ENCODE measurements around the gene ANKRD12. TPM values are rescaled to one million over a fixed set of nuclear protein-coding genes. Genes with fewer than 3 reads are reported as not detected.

ANKRD12 gene
- total RNA-seq, 1 experiment from 2014 or later, result 24.5 TPM

DNA sequence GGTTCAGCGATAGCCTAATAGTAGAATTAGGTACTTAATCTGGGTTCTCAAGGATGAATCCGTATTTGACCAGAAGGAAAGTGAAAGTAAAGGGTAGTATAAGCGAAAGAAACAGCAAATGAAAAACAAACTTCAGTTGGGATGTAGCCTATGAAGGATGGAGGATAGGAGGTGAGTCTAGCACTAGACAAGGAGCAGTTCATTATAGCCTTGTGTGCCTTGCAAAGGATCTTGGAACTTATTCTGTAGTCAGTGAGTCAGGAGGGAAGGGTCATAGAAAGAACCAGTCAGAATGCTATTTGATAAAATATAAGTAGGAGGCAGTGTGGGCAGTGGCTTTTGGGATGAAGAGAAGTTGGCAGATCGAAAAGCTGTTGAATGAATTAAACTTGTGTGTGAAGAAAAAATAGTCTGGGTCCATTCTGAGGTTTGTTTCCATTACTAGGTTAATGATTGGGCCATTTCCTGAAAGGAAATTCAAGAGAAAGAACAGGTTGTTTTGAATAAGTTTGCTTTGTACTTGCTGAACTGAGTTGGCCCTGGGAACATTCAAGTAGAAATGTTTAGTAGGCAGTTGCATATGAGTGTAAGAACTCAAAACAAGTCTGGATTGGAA is 48.5 kb downstream of the ANKRD12 start:
- no peak for DNase-seq (ENCODE audit: low read depth)

DNA sequence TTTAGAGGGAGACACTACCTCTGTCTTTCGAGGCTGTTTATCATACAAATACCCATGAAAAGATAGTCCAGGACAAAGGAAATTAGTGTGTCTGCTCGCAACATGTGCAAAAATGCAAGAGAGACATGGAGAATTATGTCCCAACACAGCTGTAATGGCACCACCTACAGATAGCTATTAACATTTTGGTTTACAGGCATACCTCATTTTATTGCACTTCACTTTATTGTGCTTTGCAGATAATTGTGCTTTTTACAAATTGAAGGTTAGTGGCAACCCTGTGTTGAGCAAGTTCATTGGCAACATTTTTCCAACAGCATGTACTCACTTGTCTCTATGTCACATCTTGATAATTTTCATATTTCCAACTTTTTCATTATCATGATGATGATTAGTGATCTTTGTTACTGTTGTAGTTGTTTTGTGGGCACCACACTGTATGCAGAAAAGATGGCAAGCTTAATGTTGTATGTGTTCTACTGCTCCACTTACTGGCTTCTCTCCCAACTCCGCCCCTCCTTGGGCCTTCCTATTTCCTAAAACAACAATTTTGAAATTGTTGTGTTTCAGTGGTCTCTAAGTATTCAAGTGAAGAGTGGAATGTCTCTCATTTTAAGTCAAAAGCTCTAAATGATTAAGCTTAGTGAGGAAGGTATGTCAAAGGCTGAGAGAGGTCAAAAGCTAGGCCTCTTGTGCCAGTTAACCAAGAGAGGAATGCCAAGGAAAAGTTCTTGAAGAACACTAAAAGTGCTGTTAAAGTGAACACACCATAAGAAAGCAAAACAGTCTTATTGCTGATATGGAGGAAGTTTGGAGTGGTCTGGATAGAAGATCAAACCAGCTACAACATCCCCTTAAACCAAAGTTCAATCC is 52.0 kb downstream of the ANKRD12 start:
- no peak for DNase-seq (ENCODE audit: low read depth)

DNA sequence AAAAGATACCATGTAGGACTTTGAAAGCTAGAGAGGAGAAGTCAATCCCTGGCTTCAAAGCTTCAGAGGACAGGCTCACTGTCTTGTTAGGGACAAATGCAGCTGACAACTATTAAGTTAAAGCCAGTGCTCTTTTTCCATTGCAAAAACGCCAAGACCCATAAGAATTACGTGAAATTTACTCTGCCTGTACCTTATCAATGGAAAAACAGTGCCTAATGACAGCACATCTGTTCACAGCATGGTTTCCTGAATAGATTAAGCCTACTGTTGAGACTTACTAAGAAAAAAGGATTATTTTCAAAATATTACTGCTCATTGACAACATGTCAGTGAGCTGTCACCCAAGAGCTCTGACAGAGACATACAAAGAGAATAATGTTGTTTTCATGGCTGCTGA is 52.9 kb downstream of the ANKRD12 start:
- no peak for DNase-seq (ENCODE audit: low read depth)

DNA sequence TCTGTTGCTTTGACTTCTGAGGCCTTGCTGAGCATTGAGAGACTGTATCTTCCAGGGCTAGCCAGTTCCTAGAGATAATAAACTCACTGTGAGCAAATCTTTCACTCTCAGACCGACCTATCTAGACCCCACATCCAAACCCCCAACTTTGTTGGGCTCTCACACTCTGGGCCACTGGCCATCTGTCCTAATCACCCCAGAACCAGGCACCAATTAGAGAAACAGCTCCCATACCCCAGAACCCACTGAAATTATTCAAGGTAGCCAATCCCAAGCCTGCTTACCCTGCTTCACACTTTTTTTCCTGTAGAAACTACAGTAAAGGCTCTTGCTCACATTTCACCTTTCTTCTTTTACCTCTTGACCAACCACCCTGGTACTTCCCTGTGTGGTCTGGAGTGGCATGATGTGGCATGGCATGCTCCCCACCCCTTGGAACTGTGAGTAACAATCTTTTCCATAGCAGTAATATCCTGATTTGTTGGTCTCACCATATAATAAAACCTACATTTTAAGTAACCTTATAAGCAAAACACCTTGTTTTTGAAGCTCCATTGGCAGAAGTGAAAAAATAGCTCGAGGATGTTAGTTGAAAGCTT is 55.2 kb downstream of the ANKRD12 start:
- DNase-seq (ENCODE audit: low read depth), result no peak

DNA sequence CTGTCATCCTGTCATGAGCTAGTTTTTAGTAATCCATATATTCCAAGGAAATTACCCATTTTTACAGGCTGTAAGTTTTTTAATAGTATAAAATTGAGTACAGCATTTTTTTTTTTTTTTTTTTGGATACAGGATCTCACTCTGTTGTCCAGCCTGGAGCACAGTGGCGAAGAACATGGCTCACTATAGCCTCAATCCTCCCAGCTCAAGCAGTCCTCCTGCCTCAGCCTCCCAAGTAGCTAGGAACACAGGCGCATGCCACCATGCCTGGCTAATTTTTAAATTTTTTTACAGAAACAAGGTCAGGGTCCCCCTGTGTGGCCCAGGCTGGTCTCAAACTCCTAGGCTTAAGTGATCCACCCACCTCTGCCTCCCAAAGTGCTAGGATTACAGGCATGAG is 56.5 kb downstream of the ANKRD12 start:
- no peak for DNase-seq (ENCODE audit: low read depth)

DNA sequence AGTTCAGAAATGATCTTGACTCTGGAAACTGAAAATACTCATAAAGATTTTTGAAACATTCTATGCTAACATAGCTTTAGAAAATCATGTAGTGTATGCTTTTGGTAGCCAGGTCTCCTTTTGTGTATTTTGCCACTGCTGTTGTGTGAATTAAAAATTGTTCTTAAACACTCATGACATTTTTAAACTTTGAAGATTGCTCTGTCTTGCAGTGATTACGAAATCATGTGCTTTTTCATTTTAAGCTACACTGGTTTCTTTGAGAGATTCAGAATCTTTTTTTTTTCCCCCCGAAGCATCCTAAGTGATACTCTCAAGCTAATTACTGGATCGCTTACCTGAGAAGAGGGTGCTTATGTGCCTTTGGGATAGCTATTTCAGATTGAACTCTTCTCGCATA is 60.0 kb downstream of the ANKRD12 start:
- no peak for DNase-seq (ENCODE audit: low read depth)

DNA sequence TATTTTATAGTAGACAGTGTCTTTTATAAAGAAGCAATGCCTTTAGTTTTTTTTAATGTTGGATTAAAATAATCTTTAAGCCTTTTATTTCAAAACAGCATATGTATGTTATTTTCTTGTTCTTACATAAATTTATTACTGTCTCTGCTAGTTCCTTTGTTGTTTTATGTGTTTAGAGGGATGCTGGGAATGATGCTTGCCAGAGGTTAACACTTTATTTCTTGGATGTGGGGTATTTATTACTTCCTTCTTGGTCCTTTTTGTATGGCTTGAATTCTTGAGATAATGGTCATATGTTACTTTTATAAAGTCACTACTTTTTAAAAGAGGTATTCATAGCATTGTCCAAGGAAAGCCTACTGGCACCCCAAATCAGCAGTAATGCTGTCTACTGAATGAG is 63.1 kb downstream of the ANKRD12 start:
- DNase-seq (ENCODE audit: low read depth), result no peak

DNA sequence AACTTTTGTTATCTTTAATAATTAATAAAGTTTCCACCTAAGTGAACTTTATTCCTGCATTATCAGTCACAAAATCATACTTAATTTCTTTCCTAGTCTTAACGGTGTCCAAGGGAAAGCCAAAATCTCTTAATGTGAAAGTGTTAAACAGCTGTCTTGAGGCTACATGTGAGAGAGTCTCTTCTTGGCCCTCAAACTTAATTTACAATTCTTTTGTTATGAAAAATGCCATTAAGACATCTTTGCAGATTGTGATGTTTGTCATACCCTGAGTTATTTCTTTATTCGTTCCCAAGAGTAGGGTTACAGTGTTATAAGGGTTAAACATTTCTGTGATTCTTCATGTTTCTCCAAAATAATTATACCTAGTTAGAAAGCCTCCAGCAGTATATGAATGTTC is 64.6 kb downstream of the ANKRD12 start:
- DNase-seq (ENCODE audit: low read depth), result no peak

DNA sequence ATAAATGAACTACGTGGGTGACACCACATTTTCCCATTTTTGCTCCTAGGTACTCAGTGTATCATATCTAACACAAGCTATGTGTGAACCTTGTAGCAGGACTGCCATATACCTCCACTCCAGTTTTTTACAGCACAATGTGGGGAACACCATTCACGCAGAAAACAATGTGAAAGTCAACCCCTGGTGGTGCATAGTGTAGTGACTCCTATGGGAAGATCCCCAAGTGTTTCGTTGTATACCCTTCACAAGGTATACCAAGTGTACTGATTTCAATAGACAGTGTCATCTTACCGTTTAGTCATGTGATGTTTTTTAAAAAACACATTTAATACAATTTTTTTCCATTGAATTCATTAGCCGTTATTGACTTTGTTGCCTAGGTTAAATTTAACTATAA is 68.1 kb downstream of the ANKRD12 start:
- no peak for DNase-seq (ENCODE audit: low read depth)

DNA sequence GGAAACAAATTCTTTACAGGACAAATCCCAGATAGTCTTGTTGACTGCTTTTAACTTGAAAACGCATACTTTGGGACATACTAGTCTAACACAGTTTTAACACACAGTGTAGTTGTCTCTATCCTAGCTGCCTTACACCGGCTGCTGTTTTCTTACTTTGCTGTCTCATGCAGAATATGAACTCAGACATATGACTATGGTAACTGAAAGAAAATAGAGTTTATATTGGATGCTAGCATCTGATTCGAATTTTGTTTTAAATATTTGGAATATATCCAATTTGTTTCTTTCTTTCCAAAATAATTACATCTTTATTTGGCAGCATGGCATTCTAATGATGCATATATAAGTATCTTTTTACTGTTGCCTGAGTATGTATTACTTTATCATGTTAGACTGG is 69.8 kb downstream of the ANKRD12 start:
- no peak for DNase-seq (ENCODE audit: low read depth)

DNA sequence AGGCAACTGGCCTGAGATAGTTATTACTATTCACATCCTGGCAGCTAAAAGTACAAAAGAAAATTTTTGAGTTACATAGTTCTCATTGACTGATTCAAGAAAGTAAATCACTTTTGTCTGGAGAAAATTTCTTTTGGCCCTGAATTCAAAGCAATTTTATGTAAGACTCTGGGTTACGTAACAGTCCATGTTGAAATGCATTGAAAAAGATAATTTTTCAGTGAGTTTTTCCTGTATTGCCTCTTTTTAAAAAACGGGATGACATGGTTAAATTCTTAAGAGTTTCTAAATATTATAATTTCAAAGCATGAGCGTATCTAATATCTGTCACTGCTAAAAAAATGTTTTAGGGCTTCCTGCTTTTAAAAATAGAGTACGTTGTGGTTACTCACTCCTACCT is 72.7 kb downstream of the ANKRD12 start:
- no peak for DNase-seq (ENCODE audit: low read depth)

DNA sequence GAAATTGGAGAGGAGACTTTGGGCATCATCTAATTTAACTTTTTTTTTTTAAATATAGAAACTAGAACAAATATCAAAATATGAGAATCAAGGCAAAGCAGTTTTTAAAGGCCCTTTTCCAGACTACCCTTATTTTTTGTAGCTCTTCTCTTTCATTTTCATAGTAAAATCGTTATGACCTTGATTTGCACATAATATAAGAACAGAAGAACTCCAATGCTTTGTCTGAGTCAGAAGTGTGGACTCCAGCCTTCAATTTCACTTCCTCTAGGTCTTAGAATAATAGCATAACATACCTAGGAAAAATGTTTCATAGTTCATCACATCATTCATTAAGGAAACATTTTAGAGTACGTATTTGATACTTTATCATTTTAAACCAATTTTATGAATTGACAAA is 74.4 kb downstream of the ANKRD12 start:
- DNase-seq (ENCODE audit: low read depth), result no peak

DNA sequence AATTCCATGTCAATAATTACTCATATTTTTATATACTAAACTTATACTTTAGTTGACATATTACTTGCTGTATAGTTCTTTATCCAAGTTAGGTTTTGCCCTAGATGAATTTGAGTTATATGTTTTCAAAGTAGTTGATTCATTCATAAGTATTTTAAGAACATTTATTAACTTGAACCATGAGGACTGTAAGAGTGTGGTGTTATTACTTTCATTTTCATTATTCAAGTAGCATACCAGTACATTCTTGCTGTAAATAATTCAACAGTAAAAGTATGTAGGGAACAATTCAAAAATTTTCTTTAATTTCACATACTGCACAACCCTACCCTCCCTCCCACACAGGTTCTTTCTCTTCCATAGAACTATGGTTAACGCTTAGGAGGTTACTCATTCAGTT is 75.4 kb downstream of the ANKRD12 start:
- no peak for DNase-seq (ENCODE audit: low read depth)

DNA sequence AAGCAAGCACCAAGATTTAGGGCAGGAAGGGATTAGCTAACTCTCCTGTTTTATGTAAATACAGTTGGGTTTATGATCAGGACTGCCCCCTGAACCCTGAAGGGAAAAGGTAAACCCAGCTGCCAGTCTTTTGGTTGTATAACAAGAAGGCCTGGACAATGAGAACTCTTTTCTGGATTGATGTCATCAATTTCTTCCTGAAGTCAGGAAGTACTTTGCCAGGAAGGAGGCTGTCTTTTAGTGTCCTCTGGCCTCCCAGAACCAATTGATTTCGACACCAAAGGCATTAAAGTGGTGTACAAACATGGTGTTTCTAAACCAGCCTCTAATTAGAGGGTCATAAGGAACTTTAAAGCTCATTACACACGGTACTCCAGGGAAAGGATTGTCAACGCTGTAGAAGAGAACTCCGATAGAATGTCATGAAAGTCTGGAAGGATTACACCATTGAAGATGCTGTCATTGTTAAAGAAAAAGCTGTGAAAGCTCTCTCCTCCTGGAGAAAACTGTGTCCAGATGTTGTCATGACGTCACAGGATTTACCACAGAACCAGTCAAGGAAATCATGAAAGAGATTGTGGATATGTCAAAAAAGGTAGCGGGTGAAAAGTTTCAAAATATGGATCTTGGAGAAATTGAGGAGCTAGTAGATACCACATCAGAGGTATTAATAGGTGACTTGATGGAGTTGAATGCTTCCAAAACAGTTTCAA is 78.8 kb downstream of the ANKRD12 start:
- no peak for DNase-seq (ENCODE audit: low read depth)

DNA sequence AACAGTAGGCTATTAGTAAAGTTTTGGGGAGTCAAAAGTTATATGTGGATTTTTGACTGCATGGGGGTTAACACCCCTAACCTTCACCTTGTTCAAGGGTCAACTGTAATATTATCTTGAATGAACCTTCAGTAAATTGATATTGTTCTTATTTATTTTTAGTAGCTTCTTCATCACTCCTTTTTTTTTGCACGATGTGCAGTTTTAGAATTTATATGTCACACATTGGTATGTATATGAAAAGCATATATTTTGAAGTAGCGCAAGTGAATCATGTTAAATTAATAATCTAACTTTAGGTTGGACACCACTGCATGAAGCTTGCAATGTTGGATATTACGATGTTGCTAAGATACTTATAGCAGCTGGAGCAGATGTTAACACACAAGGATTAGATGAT is 79.9 kb downstream of the ANKRD12 start:
- no peak for DNase-seq (ENCODE audit: low read depth)

DNA sequence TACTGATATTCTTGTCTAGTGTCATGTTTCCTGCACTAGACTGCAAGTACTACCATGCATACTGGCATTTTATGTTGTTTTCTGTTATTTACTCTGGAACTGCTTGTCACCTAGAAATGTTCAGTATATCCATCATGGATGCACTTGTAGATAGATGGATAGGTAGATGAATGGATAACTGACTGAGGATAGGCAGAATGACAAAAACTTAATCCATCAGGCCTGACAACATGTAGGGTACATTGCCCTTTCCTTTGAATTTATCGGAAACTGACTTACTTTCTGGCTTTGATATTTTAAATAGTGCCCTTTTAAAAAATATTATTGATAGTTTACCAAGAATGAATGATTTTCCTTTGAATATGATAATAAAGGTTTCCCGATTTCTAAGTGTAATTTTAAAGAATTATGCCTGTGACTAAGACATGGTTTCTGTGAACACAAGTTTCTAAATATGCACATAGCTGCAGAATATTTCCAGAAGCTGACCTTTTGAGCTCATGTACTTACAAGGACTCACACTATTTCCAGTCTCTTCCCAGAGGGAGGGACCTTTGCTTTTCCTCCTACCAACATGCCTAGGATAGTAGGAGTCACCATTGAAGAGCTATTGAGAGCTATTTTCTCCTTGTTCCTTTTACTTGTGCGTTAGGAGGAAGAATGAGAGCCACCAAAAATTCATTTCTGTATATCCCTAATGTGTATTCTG is 81.3 kb downstream of the ANKRD12 start:
- no peak for DNase-seq (ENCODE audit: low read depth)

DNA sequence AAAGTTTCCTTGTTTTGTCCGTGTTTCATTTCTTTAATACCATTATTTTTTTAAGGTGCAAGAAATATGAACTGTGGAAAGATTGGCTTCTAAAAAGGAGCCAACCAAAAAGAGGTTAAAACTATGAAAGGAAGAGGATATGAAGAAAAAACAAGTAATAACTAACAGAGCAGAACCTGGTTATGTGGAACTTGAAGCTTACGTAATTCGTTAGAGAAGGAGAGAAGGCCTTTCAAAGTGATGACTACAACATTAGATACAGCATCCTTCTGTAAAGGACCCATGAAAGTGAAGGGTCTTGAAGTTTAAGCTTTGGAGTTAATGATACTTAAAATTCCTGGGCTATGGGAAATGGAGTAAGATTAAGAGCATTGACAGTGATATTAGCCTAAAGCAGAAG is 84.5 kb downstream of the ANKRD12 start:
- DNase-seq (ENCODE audit: low read depth), result no peak

DNA sequence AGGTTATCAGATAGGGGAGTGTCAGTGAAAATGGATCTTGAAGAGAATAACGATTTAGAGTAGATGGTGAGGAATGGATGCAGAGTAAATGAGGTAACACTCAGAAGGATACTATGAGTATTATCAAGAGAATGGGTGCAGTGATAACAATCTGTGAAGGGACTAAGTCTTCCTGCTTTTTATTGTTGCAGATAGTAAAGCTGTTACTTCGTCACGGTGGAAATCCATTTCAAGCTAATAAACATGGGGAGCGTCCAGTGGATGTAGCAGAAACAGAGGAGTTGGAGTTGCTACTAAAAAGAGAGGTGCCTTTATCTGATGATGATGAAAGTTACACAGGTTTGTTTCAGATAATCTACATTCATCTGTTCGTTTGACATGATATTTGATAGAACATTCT is 85.1 kb downstream of the ANKRD12 start:
- no peak for DNase-seq (ENCODE audit: low read depth)

DNA sequence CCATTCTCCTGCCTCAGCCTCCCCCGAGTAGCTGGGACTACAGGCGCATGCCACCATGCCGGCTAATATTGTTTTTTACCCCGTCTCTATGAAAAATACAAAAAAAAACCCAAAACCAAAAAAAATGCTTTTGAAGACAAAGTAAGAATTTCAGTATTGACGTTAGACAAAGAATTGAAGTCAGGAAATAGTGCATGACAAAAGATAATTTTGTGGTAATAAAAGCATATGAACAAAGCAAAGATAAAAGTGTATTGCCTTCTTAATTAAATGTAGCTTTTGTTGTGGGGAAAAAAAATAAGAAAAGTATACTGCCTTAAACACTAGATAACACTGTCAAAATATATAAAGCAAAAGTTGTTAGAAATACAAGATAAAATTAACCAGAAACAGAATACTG is 86.8 kb downstream of the ANKRD12 start:
- DNase-seq (ENCODE audit: low read depth), result no peak

DNA sequence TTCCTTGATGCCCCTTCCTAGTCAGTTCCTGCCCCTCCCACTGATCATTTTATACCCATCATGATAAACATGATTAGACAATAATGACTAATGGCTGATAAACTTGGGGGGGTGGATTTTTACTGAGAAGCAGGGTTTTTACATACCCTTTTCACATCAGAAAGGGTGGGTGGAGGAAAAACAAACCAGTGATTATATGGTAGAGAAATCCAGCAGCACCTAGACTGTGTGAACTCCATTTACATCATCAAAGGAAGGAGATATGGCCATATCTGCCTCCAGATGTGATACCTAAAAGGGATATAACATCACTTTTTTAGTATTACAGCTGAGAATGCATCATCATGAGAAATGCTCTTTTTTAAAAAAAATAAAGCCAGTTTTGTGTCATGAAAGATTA is 89.9 kb downstream of the ANKRD12 start:
- no peak for DNase-seq (ENCODE audit: low read depth)

DNA sequence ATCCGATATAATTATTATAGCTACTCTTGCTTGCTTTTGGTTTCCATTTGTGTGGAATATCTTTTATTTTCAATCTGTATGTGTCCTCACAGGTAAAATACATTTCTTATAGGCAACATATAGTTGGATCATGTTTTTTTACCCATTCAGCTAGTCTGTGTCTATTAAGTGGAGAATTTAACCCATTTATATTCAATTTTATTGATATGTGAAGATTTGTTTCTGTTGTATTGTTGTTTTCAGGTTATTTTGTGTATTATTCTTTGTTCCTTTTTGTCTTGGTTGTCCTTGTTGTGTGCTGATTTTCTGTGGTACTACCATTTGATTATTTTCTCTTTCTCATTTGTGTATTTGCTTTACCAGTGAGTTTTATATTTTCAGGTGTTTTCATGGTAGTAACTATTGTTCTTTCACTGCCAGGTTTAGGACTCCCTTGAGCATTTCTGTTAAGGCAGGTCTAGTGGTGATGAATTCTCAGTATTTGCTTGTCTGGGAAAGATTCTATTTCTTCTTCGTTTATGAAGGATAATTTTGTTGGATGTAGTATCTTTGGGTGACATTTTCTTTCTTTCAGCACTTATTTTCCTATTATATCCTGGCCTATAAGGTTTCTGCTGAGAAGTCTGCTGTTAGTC is 95.4 kb downstream of the ANKRD12 start:
- DNase-seq (ENCODE audit: low read depth), result no peak

Measured in M059J (cell line).